HG03439 (cell line): ENCODE measurements around the gene HERPUD2.
"Not testable (repeated sequence)": the region's sequence is repeated elsewhere in the genome, so short reads cannot be mapped to it uniquely, and the experiment has no call there.

ENCODE experiments used
- ATAC-seq: cut with Tn5 transposase; IDR thresholded peaks from one replicate; pipeline ENCODE4 v1.9.1; 2021; ENCODE audit warnings: mild to moderate bottlenecking, moderate library complexity; ENCODE audit not compliant: unreplicated experiment

Gene HERPUD2

GRCh38 chr7:35623381-35623780 lies 71.6 kb downstream of the HERPUD2 start:
- no peak for ATAC-seq

- ATAC-seq: no peak
Observed at GRCh38 chr7:35619863-35620262, 75.1 kb downstream of the HERPUD2 start.

GRCh38 chr7:35617041-35617440 lies 77.9 kb downstream of the HERPUD2 start:
- ATAC-seq: no peak

GRCh38 chr7:35613150-35613549 lies 81.8 kb downstream of the HERPUD2 start:
- ATAC-seq: no peak

- ATAC-seq: no peak
Observed at GRCh38 chr7:35605760-35606159, 89.2 kb downstream of the HERPUD2 start.

GRCh38 chr7:35604595-35604994 lies 90.3 kb downstream of the HERPUD2 start:
- no peak for ATAC-seq

GRCh38 chr7:35599645-35600044 lies 95.3 kb downstream of the HERPUD2 start:
- no peak for ATAC-seq

- ATAC-seq: no peak
Observed at GRCh38 chr7:35599061-35599460, 95.9 kb downstream of the HERPUD2 start.

GRCh38 chr7:35596061-35596460 lies 98.9 kb downstream of the HERPUD2 start:
- ATAC-seq: no peak

- no peak for ATAC-seq
Observed at GRCh38 chr7:35593899-35594298, 101.0 kb downstream of the HERPUD2 start.

- no peak for ATAC-seq
Observed at GRCh38 chr7:35588647-35589046, 106.3 kb downstream of the HERPUD2 start.

- ATAC-seq: no peak
Observed at GRCh38 chr7:35584990-35585389, 109.9 kb downstream of the HERPUD2 start.

- ATAC-seq: not testable (repeated sequence)
Observed at GRCh38 chr7:35584533-35584932, 110.4 kb downstream of the HERPUD2 start.
